ENCODE results near the gene CPNE5.

The CPNE5 gene

GRCh38 chr6:36751091-36751490 is 88.2 kb downstream of the CPNE5 start:
- H3K27me3 ChIP-seq (replicated peaks in 2 of 5; ENCODE audit: control insufficient read depth in 4 of 5, insufficient read depth in 5 of 5, low read length in 4 of 5) = no peaks in the 10 kb centered on the region
- CTCF ChIA-PET = interaction anchor here (1.0 to 1.9 kb wide), 3 partner anchors 22 to 136 kb away, joined by 3 to 9 read pairs (median 3); no protein-coding TSS in a partner anchor
- H3K4me3 ChIP-seq (ENCODE audit: control insufficient read depth in 1 of 7, extremely low read depth in 1 of 7, insufficient read depth in 4 of 7, low read depth in 2 of 7, low read length in 6 of 7) = no peak overlapping the region
- WGBS (ENCODE audit: insufficient coverage) = 100% methylated on average over 1 of the region's 3 CpGs
- peaks cover 0 to 13% (median under 1%) of the 10 kb centered on the region in 4 experiments for H3K4me1 ChIP-seq (ENCODE audit: control extremely low read depth in 1 of 4, control insufficient read depth in 4 of 4, insufficient read depth in 4 of 4, low read length in 3 of 4)
- H3K36me3 ChIP-seq (ENCODE audit: control insufficient read depth in 4 of 4, insufficient read depth in 4 of 4, low read length in 3 of 4) = no peaks in the 10 kb centered on the region
- H3K9me3 ChIP-seq (ENCODE audit: control extremely low read depth in 1 of 5, control insufficient read depth in 4 of 5, insufficient read depth in 2 of 5, low read depth in 1 of 5, low read length in 4 of 5) = peaks cover 0 to 10% (median 3%) of the 10 kb centered on the region in 5 experiments
- no peak overlapping the region for H3K27ac ChIP-seq (ENCODE audit: insufficient read depth in 1 of 2, low read depth in 1 of 2, low read length in 2 of 2, poor library complexity in 1 of 2, severe bottlenecking in 2 of 2)
- POLR2A ChIA-PET = no interaction called here
- no peak for DNase-seq

GRCh38 chr6:36749829-36750489 is 89.3 kb downstream of the CPNE5 start:
- Histone ChIP-seq H3K27me3 (replicated peaks in 2 of 5; ENCODE audit: control insufficient read depth in 4 of 5, insufficient read depth in 5 of 5, low read length in 4 of 5) (no peaks in the 10 kb centered on the region), H3K36me3 (ENCODE audit: control insufficient read depth in 4 of 4, insufficient read depth in 4 of 4, low read length in 3 of 4) (no peaks in the 10 kb centered on the region), H3K27ac (ENCODE audit: insufficient read depth in 1 of 2, low read depth in 1 of 2, low read length in 2 of 2, poor library complexity in 1 of 2, severe bottlenecking in 2 of 2) (no peak overlapping the region), H3K9me3 (ENCODE audit: control extremely low read depth in 1 of 5, control insufficient read depth in 4 of 5, insufficient read depth in 2 of 5, low read depth in 1 of 5, low read length in 4 of 5) (peaks cover 0 to 10% (median 3%) of the 10 kb centered on the region in 5 experiments), H3K4me1 (ENCODE audit: control extremely low read depth in 1 of 4, control insufficient read depth in 4 of 4, insufficient read depth in 4 of 4, low read length in 3 of 4) (peaks cover 0 to 1% (median 0%) of the 10 kb centered on the region in 4 experiments), H3K4me3 (ENCODE audit: control insufficient read depth in 1 of 7, extremely low read depth in 1 of 7, insufficient read depth in 4 of 7, low read depth in 2 of 7, low read length in 6 of 7) (no peak overlapping the region)
- no peak for DNase-seq
- ChIA-PET POLR2A (no interaction called here), CTCF (no interaction called here)
- 76% methylated on average over 2 of the region's 5 CpGs for WGBS (ENCODE audit: insufficient coverage)

GRCh38 chr6:36746251-36746650 is 93.0 kb downstream of the CPNE5 start:
- no peak for DNase-seq
- Histone ChIP-seq H3K36me3 (ENCODE audit: control insufficient read depth in 4 of 4, insufficient read depth in 4 of 4, low read length in 3 of 4) (no peaks in the 10 kb centered on the region), H3K9me3 (ENCODE audit: control extremely low read depth in 1 of 5, control insufficient read depth in 4 of 5, insufficient read depth in 2 of 5, low read depth in 1 of 5, low read length in 4 of 5) (peaks cover 0 to 10% (median 3%) of the 10 kb centered on the region in 5 experiments), H3K27me3 (replicated peaks in 2 of 5; ENCODE audit: control insufficient read depth in 4 of 5, insufficient read depth in 5 of 5, low read length in 4 of 5) (no peaks in the 10 kb centered on the region), H3K4me1 (ENCODE audit: control extremely low read depth in 1 of 4, control insufficient read depth in 4 of 4, insufficient read depth in 4 of 4, low read length in 3 of 4) (peaks cover 0 to 3% (median 0%) of the 10 kb centered on the region in 4 experiments), H3K27ac (ENCODE audit: insufficient read depth in 1 of 2, low read depth in 1 of 2, low read length in 2 of 2, poor library complexity in 1 of 2, severe bottlenecking in 2 of 2) (no peak overlapping the region), H3K4me3 (ENCODE audit: control insufficient read depth in 1 of 7, extremely low read depth in 1 of 7, insufficient read depth in 4 of 7, low read depth in 2 of 7, low read length in 6 of 7) (no peak overlapping the region)
- POLR2A ChIA-PET = no interaction called here
- CTCF ChIA-PET = interaction anchor here (1.6 to 1.8 kb wide), 2 partner anchors 13 to 22 kb away, joined by 3 to 8 read pairs; no protein-coding TSS in a partner anchor
- 92% methylated on average over 9 of the region's 14 CpGs for WGBS (ENCODE audit: insufficient coverage)

- 96% methylated on average over 6 of the region's 8 CpGs for WGBS (ENCODE audit: insufficient coverage)
- H3K27me3 ChIP-seq (replicated peaks in 2 of 5; ENCODE audit: control insufficient read depth in 4 of 5, insufficient read depth in 5 of 5, low read length in 4 of 5) = no peaks in the 10 kb centered on the region
- DNase-seq = no peak
- H3K27ac ChIP-seq (ENCODE audit: insufficient read depth in 1 of 2, low read depth in 1 of 2, low read length in 2 of 2, poor library complexity in 1 of 2, severe bottlenecking in 2 of 2) = no peak overlapping the region
- H3K4me1 ChIP-seq (ENCODE audit: control extremely low read depth in 1 of 4, control insufficient read depth in 4 of 4, insufficient read depth in 4 of 4, low read length in 3 of 4) = peaks cover 0 to 3% (median 0%) of the 10 kb centered on the region in 4 experiments
- H3K9me3 ChIP-seq (ENCODE audit: control extremely low read depth in 1 of 5, control insufficient read depth in 4 of 5, insufficient read depth in 2 of 5, low read depth in 1 of 5, low read length in 4 of 5) = peaks cover 0 to 10% (median 3%) of the 10 kb centered on the region in 5 experiments
- ChIA-PET CTCF (interaction anchor here (1.6 to 1.8 kb wide), 2 partner anchors 13 to 21 kb away, joined by 3 to 8 read pairs; no protein-coding TSS in a partner anchor), POLR2A (no interaction called here)
- H3K4me3 ChIP-seq (ENCODE audit: control insufficient read depth in 1 of 7, extremely low read depth in 1 of 7, insufficient read depth in 4 of 7, low read depth in 2 of 7, low read length in 6 of 7) = no peak overlapping the region
- no peaks in the 10 kb centered on the region for H3K36me3 ChIP-seq (ENCODE audit: control insufficient read depth in 4 of 4, insufficient read depth in 4 of 4, low read length in 3 of 4)
Observed at GRCh38 chr6:36745836-36746235, 93.4 kb downstream of the CPNE5 start.

GRCh38 chr6:36745283-36745682 is 94.0 kb downstream of the CPNE5 start:
- CTCF ChIA-PET = interaction anchor here (1.6 to 1.8 kb wide), 2 partner anchors 14 to 21 kb away, joined by 3 to 8 read pairs; no protein-coding TSS in a partner anchor

GRCh38 chr6:36744304-36744673 is 95.0 kb downstream of the CPNE5 start:
- ChIA-PET CTCF (no interaction called here), POLR2A (no interaction called here)
- peaks cover 0 to 4% (median 0%) of the 10 kb centered on the region in 5 experiments for H3K9me3 ChIP-seq (ENCODE audit: control extremely low read depth in 1 of 5, control insufficient read depth in 4 of 5, insufficient read depth in 2 of 5, low read depth in 1 of 5, low read length in 4 of 5)
- no peaks in the 10 kb centered on the region for H3K27me3 ChIP-seq (replicated peaks in 2 of 5; ENCODE audit: control insufficient read depth in 4 of 5, insufficient read depth in 5 of 5, low read length in 4 of 5)
- DNase-seq = no peak
- H3K27ac ChIP-seq (ENCODE audit: insufficient read depth in 1 of 2, low read depth in 1 of 2, low read length in 2 of 2, poor library complexity in 1 of 2, severe bottlenecking in 2 of 2) = no peak overlapping the region
- H3K36me3 ChIP-seq (ENCODE audit: control insufficient read depth in 4 of 4, insufficient read depth in 4 of 4, low read length in 3 of 4) = no peaks in the 10 kb centered on the region
- WGBS (ENCODE audit: insufficient coverage) = 40% methylated on average over 1 of the region's 2 CpGs
- no peak overlapping the region for H3K4me3 ChIP-seq (ENCODE audit: control insufficient read depth in 1 of 7, extremely low read depth in 1 of 7, insufficient read depth in 4 of 7, low read depth in 2 of 7, low read length in 6 of 7)
- peaks cover 0 to 3% (median 0%) of the 10 kb centered on the region in 4 experiments for H3K4me1 ChIP-seq (ENCODE audit: control extremely low read depth in 1 of 4, control insufficient read depth in 4 of 4, insufficient read depth in 4 of 4, low read length in 3 of 4)

More at GRCh38 chr6:36745283-36745682, 94.0 kb downstream of the CPNE5 start:
- no peaks in the 10 kb centered on the region for H3K36me3 ChIP-seq (ENCODE audit: control insufficient read depth in 4 of 4, insufficient read depth in 4 of 4, low read length in 3 of 4)
- WGBS (ENCODE audit: insufficient coverage) = 97% methylated on average over 11 of the region's 12 CpGs
- H3K27ac ChIP-seq (ENCODE audit: insufficient read depth in 1 of 2, low read depth in 1 of 2, low read length in 2 of 2, poor library complexity in 1 of 2, severe bottlenecking in 2 of 2) = no peak overlapping the region
- no peaks in the 10 kb centered on the region for H3K27me3 ChIP-seq (replicated peaks in 2 of 5; ENCODE audit: control insufficient read depth in 4 of 5, insufficient read depth in 5 of 5, low read length in 4 of 5)
- H3K4me3 ChIP-seq (ENCODE audit: control insufficient read depth in 1 of 7, extremely low read depth in 1 of 7, insufficient read depth in 4 of 7, low read depth in 2 of 7, low read length in 6 of 7) = no peak overlapping the region
- no peak for DNase-seq
- H3K4me1 ChIP-seq (ENCODE audit: control extremely low read depth in 1 of 4, control insufficient read depth in 4 of 4, insufficient read depth in 4 of 4, low read length in 3 of 4) = peaks cover 0 to 3% (median 0%) of the 10 kb centered on the region in 4 experiments
- H3K9me3 ChIP-seq (ENCODE audit: control extremely low read depth in 1 of 5, control insufficient read depth in 4 of 5, insufficient read depth in 2 of 5, low read depth in 1 of 5, low read length in 4 of 5) = peaks cover 0 to 7% (median 3%) of the 10 kb centered on the region in 5 experiments
- POLR2A ChIA-PET = no interaction called here

GRCh38 chr6:36743538-36744303 is 95.5 kb downstream of the CPNE5 start:
- ChIA-PET POLR2A (no interaction called here), CTCF (no interaction called here)
- peaks cover 0 to 2% (median 0%) of the 10 kb centered on the region in 5 experiments for H3K9me3 ChIP-seq (ENCODE audit: control extremely low read depth in 1 of 5, control insufficient read depth in 4 of 5, insufficient read depth in 2 of 5, low read depth in 1 of 5, low read length in 4 of 5)
- 75% methylated on average over 20 of the region's 24 CpGs for WGBS (ENCODE audit: insufficient coverage)
- DNase-seq = no peak
- no peaks in the 10 kb centered on the region for H3K36me3 ChIP-seq (ENCODE audit: control insufficient read depth in 4 of 4, insufficient read depth in 4 of 4, low read length in 3 of 4)
- no peak overlapping the region for H3K27ac ChIP-seq (ENCODE audit: insufficient read depth in 1 of 2, low read depth in 1 of 2, low read length in 2 of 2, poor library complexity in 1 of 2, severe bottlenecking in 2 of 2)
- H3K27me3 ChIP-seq (replicated peaks in 2 of 5; ENCODE audit: control insufficient read depth in 4 of 5, insufficient read depth in 5 of 5, low read length in 4 of 5) = no peaks in the 10 kb centered on the region
- H3K4me3 ChIP-seq (ENCODE audit: control insufficient read depth in 1 of 7, extremely low read depth in 1 of 7, insufficient read depth in 4 of 7, low read depth in 2 of 7, low read length in 6 of 7) = no peak overlapping the region
- H3K4me1 ChIP-seq (ENCODE audit: control extremely low read depth in 1 of 4, control insufficient read depth in 4 of 4, insufficient read depth in 4 of 4, low read length in 3 of 4) = peaks cover 0 to 3% (median 0%) of the 10 kb centered on the region in 4 experiments
